ENCODE results near the gene ARID1B.

DNA sequence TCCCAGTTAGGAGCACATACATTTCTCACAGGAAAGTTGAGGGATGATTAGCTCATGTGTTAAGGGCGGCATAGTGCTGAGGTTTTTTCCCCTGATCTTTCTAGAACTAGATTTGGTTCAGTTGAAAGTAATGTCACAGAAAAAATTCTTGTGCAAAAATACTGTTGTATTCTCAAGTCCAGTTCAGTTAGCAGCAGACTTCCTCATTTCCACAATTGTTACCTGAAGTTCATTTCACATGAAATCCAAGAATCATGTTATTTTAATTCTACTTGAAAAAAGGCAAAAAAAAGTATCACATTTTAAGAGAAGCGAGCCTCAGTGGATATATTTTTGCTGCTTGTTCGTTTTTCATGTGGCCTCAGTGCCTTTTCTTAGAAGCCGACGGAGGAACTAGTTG, 318.4 kb downstream of the ARID1B start:
- TF ChIP-seq, protein P1, sequence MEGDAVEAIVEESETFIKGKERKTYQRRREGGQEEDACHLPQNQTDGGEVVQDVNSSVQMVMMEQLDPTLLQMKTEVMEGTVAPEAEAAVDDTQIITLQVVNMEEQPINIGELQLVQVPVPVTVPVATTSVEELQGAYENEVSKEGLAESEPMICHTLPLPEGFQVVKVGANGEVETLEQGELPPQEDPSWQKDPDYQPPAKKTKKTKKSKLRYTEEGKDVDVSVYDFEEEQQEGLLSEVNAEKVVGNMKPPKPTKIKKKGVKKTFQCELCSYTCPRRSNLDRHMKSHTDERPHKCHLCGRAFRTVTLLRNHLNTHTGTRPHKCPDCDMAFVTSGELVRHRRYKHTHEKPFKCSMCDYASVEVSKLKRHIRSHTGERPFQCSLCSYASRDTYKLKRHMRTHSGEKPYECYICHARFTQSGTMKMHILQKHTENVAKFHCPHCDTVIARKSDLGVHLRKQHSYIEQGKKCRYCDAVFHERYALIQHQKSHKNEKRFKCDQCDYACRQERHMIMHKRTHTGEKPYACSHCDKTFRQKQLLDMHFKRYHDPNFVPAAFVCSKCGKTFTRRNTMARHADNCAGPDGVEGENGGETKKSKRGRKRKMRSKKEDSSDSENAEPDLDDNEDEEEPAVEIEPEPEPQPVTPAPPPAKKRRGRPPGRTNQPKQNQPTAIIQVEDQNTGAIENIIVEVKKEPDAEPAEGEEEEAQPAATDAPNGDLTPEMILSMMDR (conservative IDR thresholded peaks at IDR 0.05; ENCODE audit: low read depth, low read length): no peak
- TF ChIP-seq EZH2 (IDR thresholded peaks at IDR 0.05; ENCODE audit: low read length, unreplicated experiment): no peak
- no peak for TF ChIP-seq EZH2phosphoT487 (IDR thresholded peaks at IDR 0.05; ENCODE audit: borderline replicate concordance, low read length)
